Measurements from ENCODE around the gene GPX7.
A peak's percentile ranks its signal among the peaks of the same experiment; 100 is the strongest.

GPX7 gene

GRCh38 chr1:52631759-52632331, 29.7 kb downstream of the GPX7 start:
- DNase-seq, result no peak

GRCh38 chr1:52632732-52633290, 30.6 kb downstream of the GPX7 start, which contains the start of gene SHISAL2A:
TSS of gene SHISAL2A (plus strand) at chr1:52633168. CDS start at chr1:52633494, 326 bp downstream.
- DNase-seq, result peak; percentile 64

- DNase-seq, result peak; percentile 31
These were observed 31.2 kb downstream of the GPX7 start for GRCh38 chr1:52633291-52633754.

GRCh38 chr1:52634111-52634510, 31.9 kb downstream of the GPX7 start:
- DNase-seq, result peak; percentile 29

- peak; percentile 63 for DNase-seq
These were observed 33.3 kb downstream of the GPX7 start for GRCh38 chr1:52635321-52636089.

GRCh38 chr1:52636721-52637695, 34.8 kb downstream of the GPX7 start:
- DNase-seq, result peak; percentile 90

GRCh38 chr1:52637946-52638345, 35.8 kb downstream of the GPX7 start:
- no peak for DNase-seq

- DNase-seq, result no peak
These were observed 38.5 kb downstream of the GPX7 start for GRCh38 chr1:52640697-52641096.

- DNase-seq, result no peak
These were observed 39.1 kb downstream of the GPX7 start for GRCh38 chr1:52641307-52641706.

- no peak for DNase-seq
These were observed 43.1 kb downstream of the GPX7 start for GRCh38 chr1:52645261-52645660.

GRCh38 chr1:52651904-52652303, 49.7 kb downstream of the GPX7 start:
- no peak for DNase-seq

GRCh38 chr1:52653207-52653849, 51.2 kb downstream of the GPX7 start:
- DNase-seq, result no peak

- no peak for DNase-seq
These were observed 51.9 kb downstream of the GPX7 start for GRCh38 chr1:52654063-52654462.

- DNase-seq, result no peak
These were observed 55.5 kb downstream of the GPX7 start for GRCh38 chr1:52657702-52658101.
